T-helper 17 cell (primary cell): ENCODE results near the gene DDR1. TPM values are rescaled to one million over a fixed set of nuclear protein-coding genes. Genes with fewer than 3 reads are reported as not detected.
"Not testable (repeated sequence)": the region's sequence is repeated elsewhere in the genome, so short reads cannot be mapped to it uniquely, and the experiment has no call there.

Source experiments
- ATAC-seq: fragments of 150-1000 bp; cut with Tn5 transposase; 2 replicates; pipeline ENCODE4 v1.10.0; 2021; ENCODE audit warnings: mild to moderate bottlenecking, moderate library complexity
- DNase-seq, 3 donors: peaks; one replicate each; pipeline versions ENCODE4 v3.0.0 to v3.0.0-alpha.2; 2020 to 2021
- H3K9me3 ChIP-seq: one replicate; pipeline ENCODE4 v1.7.0; 2013; ENCODE audit warnings: low read length, mild to moderate bottlenecking; ENCODE audit not compliant: control insufficient read depth, poor library complexity, severe bottlenecking
- H3K27ac Mint-ChIP-seq: one replicate; pipeline ENCODE4 v1.8.0; 2022; ENCODE audit warnings: mild to moderate bottlenecking, moderate library complexity, mixed read lengths
- H3K27me3 Mint-ChIP-seq: one replicate; pipeline ENCODE4 v1.8.0; 2022; ENCODE audit warnings: mixed read lengths
- H3K36me3 Mint-ChIP-seq: one replicate; pipeline ENCODE4 v1.8.0; 2022; ENCODE audit warnings: low read depth, mixed read lengths
- H3K4me1 Mint-ChIP-seq: one replicate; pipeline ENCODE4 v1.8.0; 2022; ENCODE audit warnings: mild to moderate bottlenecking, mixed read lengths
- H3K4me3 Mint-ChIP-seq: one replicate; pipeline ENCODE4 v1.8.0; 2022; ENCODE audit warnings: mild to moderate bottlenecking, moderate library complexity, mixed read lengths
- total RNA-seq, 4 donors: library from RNA in 2 of 4; stranded (reverse) in 2 of 4; gene quantifications; one replicate each; pipeline ENCODE4 v1.2.3 and lab custom pipeline; 2022 to 2026

The DDR1 gene
- total RNA-seq, 2 donors from 2014 or later = 1.8 to 5.6 TPM

DNA sequence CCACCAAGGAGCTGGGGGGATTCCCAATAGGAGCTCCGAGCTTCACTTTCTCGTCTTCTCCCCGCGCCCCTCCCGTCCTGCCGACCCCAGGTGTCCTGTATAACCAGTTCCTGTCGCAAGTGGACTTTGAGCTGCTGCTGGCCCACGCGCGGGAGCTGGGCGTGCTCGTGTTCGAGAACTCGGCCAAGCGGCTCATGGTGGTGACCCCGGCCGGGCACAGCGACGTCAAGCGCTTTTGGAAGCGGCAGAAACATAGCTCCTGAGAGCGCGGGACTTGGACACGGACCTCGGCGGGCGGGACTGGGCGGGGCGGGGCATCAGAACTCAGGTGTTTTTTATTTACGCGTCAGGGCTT lies 29.4 kb downstream of the DDR1 start:
- ATAC-seq = no peak
- no peaks in the 10 kb centered on the region for H3K9me3 ChIP-seq
- Mint-ChIP-seq H3K27ac (no peak overlapping the region), H3K4me3 (peak overlapping the region; percentile 94), H3K36me3 (peaks cover 4% of the 10 kb centered on the region), H3K4me1 (peaks cover 36% of the 10 kb centered on the region), H3K27me3 (no peaks in the 10 kb centered on the region)
- DNase-seq = no peak

DNA sequence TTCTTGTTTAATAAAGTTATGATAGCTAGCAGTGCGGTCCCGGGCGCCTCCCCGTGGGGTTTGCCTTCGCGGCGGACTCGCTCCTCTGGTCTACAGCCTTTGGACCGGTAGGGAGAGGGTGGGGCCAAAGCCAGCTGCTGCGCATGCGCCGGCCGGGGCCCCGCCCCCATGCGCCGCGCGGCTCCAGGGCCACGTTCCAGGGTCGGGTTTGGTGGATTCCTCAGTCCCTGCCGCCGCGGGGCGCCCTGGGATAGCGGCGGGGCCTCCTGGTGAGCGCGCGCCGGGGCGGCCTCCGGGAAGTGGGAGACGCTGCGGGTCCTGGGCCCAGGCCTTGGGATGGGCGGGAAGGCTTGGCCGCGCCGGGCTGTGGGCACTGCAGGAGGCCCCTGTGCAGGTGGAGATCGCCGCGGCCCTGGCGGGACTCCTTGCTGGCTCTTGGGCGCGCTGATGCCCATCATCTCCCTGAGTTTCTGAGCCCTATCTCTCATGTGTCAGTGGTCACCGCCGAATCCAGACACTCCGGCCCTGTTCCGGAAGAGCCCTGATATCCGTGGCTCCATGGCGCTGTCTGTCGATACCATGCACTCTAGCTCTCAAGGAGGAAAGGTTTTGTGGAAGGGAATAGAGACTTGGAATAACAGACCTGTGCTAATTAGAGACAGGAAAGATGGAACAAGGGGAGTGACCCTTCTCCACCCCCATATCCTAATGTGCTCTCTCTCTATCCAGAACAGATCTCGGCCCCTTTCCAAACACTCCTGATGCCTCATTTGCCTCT lies 29.9 kb downstream of the DDR1 start, which contains the start of gene VARS2:
Gene VARS2, plus strand, starts transcription at position 163 of the 778 bp plus-strand sequence. Its CDS starts 599 bp downstream, at position 762.
- Mint-ChIP-seq H3K4me3 (peak within 1 kb of the TSS; percentile 94), H3K36me3 (peaks cover 4% of the 10 kb centered on the region), H3K27ac (peak within 1 kb of the TSS; percentile 75), H3K27me3 (no peaks in the 10 kb centered on the region), H3K4me1 (peaks cover 31% of the 10 kb centered on the region)
- ATAC-seq (peak; percentile 98), DNase-seq (peak; percentile 80 to 91 (median 88))
- no peaks in the 10 kb centered on the region for H3K9me3 ChIP-seq

DNA sequence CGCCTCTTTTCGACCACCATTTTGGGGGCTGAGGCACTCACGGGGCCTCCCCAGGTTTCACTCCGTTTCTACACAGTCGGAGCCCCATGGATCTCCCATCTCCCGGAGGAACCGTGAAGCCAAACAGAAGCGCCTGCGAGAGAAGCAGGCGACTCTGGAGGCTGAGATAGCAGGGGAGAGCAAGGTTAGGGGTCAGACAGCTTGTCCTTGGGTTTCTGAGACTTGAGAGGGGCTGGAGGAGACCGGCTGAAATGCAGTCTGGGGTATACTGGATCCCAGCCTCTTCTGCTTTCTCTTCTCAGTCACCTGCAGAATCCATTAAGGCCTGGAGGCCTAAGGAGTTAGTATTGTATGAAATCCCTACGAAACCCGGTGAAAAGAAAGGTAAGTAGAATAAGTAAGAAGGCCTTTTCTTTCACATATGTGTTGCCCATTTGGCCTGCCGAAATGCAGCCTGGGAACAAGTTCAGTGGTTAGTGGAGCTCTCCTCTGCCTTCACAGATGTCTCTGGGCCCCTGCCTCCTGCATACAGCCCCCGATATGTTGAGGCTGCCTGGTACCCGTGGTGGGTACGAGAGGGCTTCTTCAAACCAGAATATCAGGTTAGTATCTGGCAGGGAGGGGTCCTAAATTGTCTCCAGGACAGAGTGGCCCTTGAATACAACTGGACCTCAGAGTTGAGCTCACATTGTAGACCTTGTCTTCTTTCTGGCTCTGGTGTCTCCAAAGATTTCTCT lies 30.7 kb downstream of the DDR1 start:
- H3K36me3 Mint-ChIP-seq = peaks cover 6% of the 10 kb centered on the region
- peak overlapping the region; percentile 75 for H3K27ac Mint-ChIP-seq
- peaks cover 31% of the 10 kb centered on the region for H3K4me1 Mint-ChIP-seq
- H3K4me3 Mint-ChIP-seq = peak overlapping the region; percentile 94
- DNase-seq (no peak), ATAC-seq (no peak)
- H3K27me3 Mint-ChIP-seq = no peaks in the 10 kb centered on the region
- H3K9me3 ChIP-seq = no peaks in the 10 kb centered on the region

DNA sequence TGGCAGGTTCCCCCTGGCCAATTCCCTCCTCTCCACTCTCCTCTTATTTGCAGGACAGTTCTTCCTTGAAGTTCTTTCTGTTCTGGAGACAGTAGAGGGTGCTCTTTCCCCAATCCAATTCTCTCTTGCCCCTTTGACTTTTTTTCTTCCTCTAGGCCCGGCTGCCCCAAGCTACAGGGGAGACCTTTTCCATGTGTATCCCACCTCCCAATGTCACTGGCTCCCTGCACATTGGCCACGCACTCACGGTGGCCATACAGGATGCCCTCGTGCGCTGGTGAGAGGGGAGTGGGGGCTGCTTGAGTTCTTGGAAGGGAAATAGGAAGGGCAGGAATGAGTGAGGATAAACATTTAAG lies 31.2 kb downstream of the DDR1 start:
- no peaks in the 10 kb centered on the region for H3K27me3 Mint-ChIP-seq
- peaks cover 6% of the 10 kb centered on the region for H3K36me3 Mint-ChIP-seq

DNA sequence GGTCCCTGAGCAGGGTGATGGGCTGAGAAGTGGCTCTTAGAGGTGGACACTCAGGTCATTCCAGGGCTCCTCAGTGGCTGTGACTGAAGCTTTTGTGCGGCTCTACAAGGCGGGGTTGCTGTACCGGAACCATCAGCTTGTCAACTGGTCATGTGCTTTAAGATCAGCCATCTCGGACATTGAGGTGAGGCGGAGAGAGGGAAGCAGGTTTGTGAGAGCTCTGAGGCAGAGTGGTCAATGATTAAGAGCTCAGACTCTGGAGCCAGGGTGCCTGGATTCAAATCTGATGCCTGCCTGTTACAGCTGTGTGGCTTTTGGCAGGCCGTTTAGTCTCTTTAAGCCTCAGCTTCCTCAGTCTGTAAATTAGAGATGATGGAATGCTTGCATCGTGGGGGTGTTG lies 32.7 kb downstream of the DDR1 start:
- ATAC-seq = no peak
- H3K36me3 Mint-ChIP-seq = peaks cover 6% of the 10 kb centered on the region
- H3K9me3 ChIP-seq = no peaks in the 10 kb centered on the region
- H3K27ac Mint-ChIP-seq = no peak overlapping the region
- H3K4me3 Mint-ChIP-seq = no peak overlapping the region
- H3K4me1 Mint-ChIP-seq = peaks cover 28% of the 10 kb centered on the region
- H3K27me3 Mint-ChIP-seq = no peaks in the 10 kb centered on the region
- no peak for DNase-seq

More for the DNA sequence above, 31.2 kb downstream of the DDR1 start:
- Mint-ChIP-seq H3K4me3 (peak overlapping the region; percentile 94), H3K27ac (peak overlapping the region; percentile 75), H3K4me1 (peaks cover 31% of the 10 kb centered on the region)
- ATAC-seq = no peak
- DNase-seq = no peak
- no peaks in the 10 kb centered on the region for H3K9me3 ChIP-seq

DNA sequence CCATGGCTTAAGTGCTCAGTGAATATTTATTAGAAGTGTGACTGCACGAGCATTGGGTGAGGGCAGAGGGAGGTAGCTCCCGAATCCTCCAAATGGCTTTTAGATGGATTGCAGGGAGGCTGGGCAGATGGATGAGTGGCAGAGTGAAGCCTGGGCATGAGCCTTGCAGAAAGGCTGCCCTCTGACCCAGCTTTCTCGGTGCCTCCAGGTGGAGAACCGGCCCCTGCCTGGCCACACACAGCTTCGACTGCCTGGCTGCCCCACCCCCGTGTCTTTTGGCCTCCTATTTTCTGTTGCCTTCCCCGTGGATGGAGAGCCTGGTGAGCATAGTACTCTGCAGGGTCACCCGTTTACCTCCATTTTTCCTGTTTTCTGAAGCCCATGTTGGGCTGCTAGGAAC lies 33.2 kb downstream of the DDR1 start:
- peaks cover 2% of the 10 kb centered on the region for H3K36me3 Mint-ChIP-seq
- no peak overlapping the region for H3K27ac Mint-ChIP-seq
- H3K27me3 Mint-ChIP-seq = no peaks in the 10 kb centered on the region
- H3K4me3 Mint-ChIP-seq = no peak overlapping the region
- H3K4me1 Mint-ChIP-seq = peaks cover 26% of the 10 kb centered on the region
- H3K9me3 ChIP-seq = no peaks in the 10 kb centered on the region
- DNase-seq (no peak), ATAC-seq (no peak)

DNA sequence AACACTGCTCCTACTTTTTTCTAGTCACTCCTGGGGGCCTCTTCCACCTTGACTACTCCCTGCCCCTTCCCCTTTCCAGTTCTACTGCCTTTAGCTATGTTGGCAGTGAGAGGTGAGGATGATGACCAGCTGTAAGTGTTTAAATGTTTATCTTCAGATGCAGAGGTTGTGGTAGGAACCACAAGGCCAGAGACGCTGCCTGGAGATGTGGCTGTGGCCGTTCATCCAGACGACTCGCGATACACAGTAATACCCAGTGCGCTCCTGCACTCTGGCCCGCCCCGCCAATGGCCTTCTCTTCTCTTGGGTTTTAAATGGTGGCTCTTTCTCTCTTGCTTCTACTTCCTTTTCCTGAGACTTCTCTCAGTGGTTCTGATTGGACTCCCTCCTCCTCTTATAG lies 34.4 kb downstream of the DDR1 start:
- no peaks in the 10 kb centered on the region for H3K9me3 ChIP-seq
- DNase-seq (no peak), ATAC-seq (no peak)
- Mint-ChIP-seq H3K27ac (peak overlapping the region; percentile 37), H3K27me3 (no peaks in the 10 kb centered on the region), H3K4me1 (peaks cover 22% of the 10 kb centered on the region), H3K4me3 (no peak overlapping the region), H3K36me3 (peaks cover 2% of the 10 kb centered on the region)

DNA sequence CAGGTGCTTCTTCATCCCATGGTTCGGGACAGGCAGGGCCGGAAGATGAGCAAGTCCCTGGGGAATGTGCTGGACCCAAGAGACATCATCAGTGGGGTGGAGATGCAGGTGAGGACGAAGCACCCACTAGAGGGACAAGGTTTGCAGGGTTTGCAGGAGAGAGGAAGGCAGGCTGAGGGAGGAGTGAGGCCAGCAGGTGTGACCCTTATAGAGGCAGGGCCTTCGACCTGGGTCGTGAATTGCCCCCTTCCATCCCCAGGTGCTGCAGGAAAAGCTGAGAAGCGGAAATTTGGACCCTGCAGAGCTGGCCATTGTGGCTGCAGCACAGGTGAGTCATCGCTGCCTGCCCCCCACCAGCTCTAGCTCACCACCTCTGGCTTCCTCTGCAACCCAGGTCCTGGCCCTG lies 38.1 kb downstream of the DDR1 start:
- Mint-ChIP-seq H3K36me3 (peaks cover 5% of the 10 kb centered on the region), H3K4me1 (peaks cover 5% of the 10 kb centered on the region), H3K27me3 (no peaks in the 10 kb centered on the region), H3K4me3 (no peak overlapping the region), H3K27ac (peak overlapping the region; percentile 11)
- no peaks in the 10 kb centered on the region for H3K9me3 ChIP-seq
- no peak for DNase-seq
- ATAC-seq = no peak

DNA sequence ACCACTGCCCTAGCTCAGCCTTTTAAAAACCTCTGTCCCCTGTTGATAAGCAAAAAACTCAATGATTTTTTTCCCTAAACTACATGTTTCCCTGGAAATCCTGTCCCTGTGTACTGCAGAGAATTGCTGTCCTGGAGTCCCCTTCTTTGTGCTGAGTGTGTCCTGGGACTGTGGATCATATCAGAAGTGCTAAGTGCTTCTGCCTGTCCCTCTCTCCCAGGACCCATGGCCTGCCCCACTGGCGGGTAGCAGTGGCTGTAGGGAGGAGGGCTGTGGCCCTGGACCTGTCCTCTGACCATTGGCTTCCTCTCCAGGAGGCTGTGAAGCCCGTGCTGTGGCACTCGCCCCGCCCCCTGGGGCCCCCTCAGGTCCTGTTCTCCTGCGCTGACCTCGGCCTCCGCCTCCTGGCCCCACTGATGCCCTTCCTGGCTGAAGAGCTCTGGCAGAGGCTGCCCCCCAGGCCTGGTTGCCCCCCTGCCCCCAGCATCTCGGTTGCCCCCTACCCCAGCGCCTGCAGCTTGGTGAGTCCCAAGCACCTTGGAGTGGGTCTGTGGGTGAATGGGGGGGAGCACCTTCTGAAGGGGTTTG lies 39.8 kb downstream of the DDR1 start:
- DNase-seq, H3K4me1 Mint-ChIP-seq, H3K36me3 Mint-ChIP-seq, H3K27me3 Mint-ChIP-seq, H3K4me3 Mint-ChIP-seq, H3K9me3 ChIP-seq, ATAC-seq, H3K27ac Mint-ChIP-seq: not testable (repeated sequence)

DNA sequence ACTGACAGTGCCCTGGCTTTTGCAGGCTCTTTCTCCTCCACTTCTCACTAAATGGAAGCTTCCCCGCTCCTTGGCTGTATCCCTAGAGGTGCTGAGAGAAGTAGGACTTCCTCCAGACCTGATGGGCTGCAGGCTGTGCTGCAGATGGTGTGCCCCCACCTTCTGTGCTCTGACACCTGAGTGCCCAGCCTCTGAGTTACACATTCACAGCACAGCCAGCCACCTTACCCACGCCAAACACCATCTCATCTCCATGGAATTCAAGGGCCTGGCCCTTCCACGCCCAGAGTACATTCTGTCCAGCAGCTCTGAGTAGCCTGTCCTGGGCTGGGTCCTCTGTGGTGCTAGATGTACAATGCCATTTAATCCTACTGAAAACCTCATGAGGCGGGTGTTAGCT lies 42.3 kb downstream of the DDR1 start:
- Mint-ChIP-seq H3K27me3 (no peaks in the 10 kb centered on the region), H3K27ac (no peak overlapping the region), H3K36me3 (peaks cover 3% of the 10 kb centered on the region), H3K4me1 (no peaks in the 10 kb centered on the region), H3K4me3 (no peak overlapping the region)
- H3K9me3 ChIP-seq = no peaks in the 10 kb centered on the region
- no peak for DNase-seq
- ATAC-seq = no peak

DNA sequence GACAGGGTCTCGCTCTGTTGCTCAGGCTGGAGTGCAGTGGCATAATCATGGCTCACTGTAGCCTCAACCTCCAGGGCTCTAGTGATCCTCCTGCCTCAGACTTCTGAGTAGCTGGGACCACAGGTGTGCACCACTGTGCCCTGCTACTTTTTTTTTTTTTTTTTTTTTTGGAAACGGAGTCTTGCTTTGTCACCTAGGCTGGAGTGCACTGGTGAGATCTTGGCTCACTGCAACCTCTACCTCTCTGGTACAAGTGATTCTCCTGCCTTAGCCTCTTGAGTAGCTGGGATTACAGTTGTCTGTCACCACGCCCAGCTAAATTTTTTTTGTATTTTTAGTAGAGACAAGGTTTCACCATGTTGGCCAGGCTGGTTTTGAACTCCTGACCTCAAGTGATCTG lies 42.8 kb downstream of the DDR1 start:
- H3K27me3 Mint-ChIP-seq, H3K27ac Mint-ChIP-seq, H3K36me3 Mint-ChIP-seq, H3K9me3 ChIP-seq, ATAC-seq, H3K4me1 Mint-ChIP-seq, DNase-seq, H3K4me3 Mint-ChIP-seq: not testable (repeated sequence)

DNA sequence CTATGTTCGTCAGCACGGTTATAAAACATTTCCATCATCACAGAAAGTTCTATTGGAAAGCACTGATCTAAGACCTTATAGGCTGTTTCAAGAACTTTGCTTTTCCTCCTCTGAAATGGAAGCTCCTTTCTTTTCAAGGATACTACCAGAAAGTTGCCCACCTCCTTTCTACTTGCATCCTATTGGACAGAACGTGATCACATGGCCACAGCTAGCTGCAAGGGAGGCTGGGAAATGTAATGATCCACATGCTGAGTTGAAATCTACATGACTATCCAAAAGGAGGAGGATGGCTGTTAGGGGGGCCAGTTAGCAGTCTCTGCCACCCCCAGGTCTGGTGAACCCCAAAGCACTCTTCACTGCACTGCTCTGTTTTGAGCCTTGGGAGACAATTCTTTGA lies 44.4 kb downstream of the DDR1 start:
- Mint-ChIP-seq H3K36me3 (peaks cover 3% of the 10 kb centered on the region), H3K27ac (no peak overlapping the region), H3K4me1 (peaks cover 4% of the 10 kb centered on the region), H3K4me3 (no peak overlapping the region), H3K27me3 (no peaks in the 10 kb centered on the region)
- no peaks in the 10 kb centered on the region for H3K9me3 ChIP-seq
- DNase-seq = no peak
- no peak for ATAC-seq

DNA sequence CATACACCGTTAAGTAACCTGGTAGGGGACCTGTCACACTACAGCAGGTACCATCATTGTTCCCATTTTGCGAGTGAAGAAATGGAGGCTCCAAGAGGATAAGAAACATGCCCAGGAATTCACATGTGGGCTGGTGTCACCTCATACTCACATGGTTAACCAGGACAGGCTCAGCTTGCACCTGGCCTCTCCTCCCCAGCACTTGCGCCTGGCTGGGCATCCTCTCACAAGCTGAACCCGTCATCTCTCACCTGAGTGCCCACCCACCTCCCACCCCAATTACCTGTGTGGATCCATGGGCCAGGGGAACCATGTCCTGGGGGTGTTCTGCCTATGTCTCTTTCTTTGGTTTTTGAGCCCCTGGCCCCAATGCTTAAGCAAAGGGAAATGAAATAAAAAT lies 46.2 kb downstream of the DDR1 start:
- Mint-ChIP-seq H3K36me3 (peaks cover 3% of the 10 kb centered on the region), H3K4me3 (no peak overlapping the region), H3K4me1 (peaks cover 7% of the 10 kb centered on the region), H3K27ac (no peak overlapping the region), H3K27me3 (peaks cover 12% of the 10 kb centered on the region)
- H3K9me3 ChIP-seq = no peaks in the 10 kb centered on the region
- DNase-seq = no peak
- no peak for ATAC-seq
